Measurements from ENCODE around the gene RNF135.
"Not testable (repeated sequence)": the region's sequence is repeated elsewhere in the genome, so short reads cannot be mapped to it uniquely, and the experiment has no call there.

The RNF135 gene

GRCh38 chr17:30970831-30971567 is at the start of gene RNF135:
TSS of gene RNF135 (plus strand) at chr17:30971039. CDS start at chr17:30971074, 35 bp downstream.
- no peak for DNase-seq (ENCODE audit: low spot score)

- peak; percentile 53 for DNase-seq (ENCODE audit: low spot score)
Observed at GRCh38 chr17:30921544-30922196, 49.2 kb upstream of the RNF135 start, which contains the start of gene ADAP2. TSS of gene ADAP2 (plus strand) at chr17:30921945. CDS start at chr17:30922015, 70 bp downstream.

GRCh38 chr17:30922235-30923030 is 48.4 kb upstream of the RNF135 start:
- no peak for DNase-seq (ENCODE audit: low spot score)

- DNase-seq (ENCODE audit: low spot score) = no peak
Observed at GRCh38 chr17:30924341-30924740, 46.5 kb upstream of the RNF135 start.

GRCh38 chr17:30926516-30926915 is 44.3 kb upstream of the RNF135 start:
- no peak for DNase-seq (ENCODE audit: low spot score)

- DNase-seq (ENCODE audit: low spot score) = no peak
Observed at GRCh38 chr17:30927756-30928155, 43.1 kb upstream of the RNF135 start.

GRCh38 chr17:30928584-30928983 is 42.3 kb upstream of the RNF135 start:
- no peak for DNase-seq (ENCODE audit: low spot score)

GRCh38 chr17:30929081-30929633 is 41.7 kb upstream of the RNF135 start:
- DNase-seq (ENCODE audit: low spot score) = no peak

- not testable (repeated sequence) for DNase-seq (ENCODE audit: low spot score)
Observed at GRCh38 chr17:30929861-30930260, 41.0 kb upstream of the RNF135 start.

GRCh38 chr17:30930495-30930894 is 40.3 kb upstream of the RNF135 start:
- no peak for DNase-seq (ENCODE audit: low spot score)

- not testable (repeated sequence) for DNase-seq (ENCODE audit: low spot score)
Observed at GRCh38 chr17:30931582-30931981, 39.3 kb upstream of the RNF135 start.

GRCh38 chr17:30933966-30934365 is 36.9 kb upstream of the RNF135 start:
- DNase-seq (ENCODE audit: low spot score) = no peak

GRCh38 chr17:30939051-30939689 is 31.7 kb upstream of the RNF135 start:
- DNase-seq (ENCODE audit: low spot score) = no peak

- DNase-seq (ENCODE audit: low spot score) = no peak
Observed at GRCh38 chr17:30942308-30943079, 28.3 kb upstream of the RNF135 start.

- no peak for DNase-seq (ENCODE audit: low spot score)
Observed at GRCh38 chr17:30947796-30948195, 23.0 kb upstream of the RNF135 start.

GRCh38 chr17:30950189-30950588 is 20.6 kb upstream of the RNF135 start:
- DNase-seq (ENCODE audit: low spot score) = no peak

- peak; percentile 70 for DNase-seq (ENCODE audit: low spot score)
Observed at GRCh38 chr17:30950669-30951399, 20.0 kb upstream of the RNF135 start.

- DNase-seq (ENCODE audit: low spot score) = no peak
Observed at GRCh38 chr17:30952638-30953393, 18.0 kb upstream of the RNF135 start.

- DNase-seq (ENCODE audit: low spot score) = no peak
Observed at GRCh38 chr17:30954046-30954830, 16.6 kb upstream of the RNF135 start.

Measured in HuH-7 (cell line).